ENCODE data around the gene OR4L1. TPM values are rescaled to one million over a fixed set of nuclear protein-coding genes. Genes with fewer than 3 reads are reported as not detected.
"Not testable (repeated sequence)": the region's sequence is repeated elsewhere in the genome, so short reads cannot be mapped to it uniquely, and the experiment has no call there.

Gene OR4L1
- total RNA-seq = not detected

DNA sequence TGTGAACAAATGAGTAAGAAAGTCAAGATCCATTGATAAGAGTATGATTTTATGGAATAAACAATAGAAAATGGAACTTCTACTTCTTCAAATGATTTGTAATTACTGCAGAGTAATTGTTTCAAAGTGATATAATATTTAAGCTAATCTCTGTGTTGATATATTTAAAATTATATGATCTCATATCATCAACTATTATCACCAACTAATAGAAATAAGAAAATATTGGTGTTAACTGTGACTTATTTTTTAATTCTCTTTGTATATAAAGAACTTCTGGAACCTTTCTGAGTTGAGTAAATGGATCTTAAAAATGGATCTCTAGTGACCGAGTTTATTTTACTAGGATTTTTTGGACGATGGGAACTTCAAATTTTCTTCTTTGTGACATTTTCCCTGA lies at the start of gene OR4L1:
Gene OR4L1, plus strand, starts transcription at position 301 of the 400 bp plus-strand sequence. Its CDS starts 0 bp downstream, at position 301.
- H3K27me3 Mint-ChIP-seq = no peaks in the 10 kb centered on the region
- peaks cover 7% of the 10 kb centered on the region for H3K9me3 Mint-ChIP-seq (ENCODE audit: low read depth)
- intact Hi-C loops (cut with DNase I, micrococcal nuclease) = loop anchor here in 1 of 2 experiments (10.0 kb wide), 1 partner anchor 55 kb away; the partner anchor contains the start of gene OR4Q2
- H3K36me3 Mint-ChIP-seq (ENCODE audit: low read depth) = no peaks in the 10 kb centered on the region
- CTCF ChIA-PET = no interaction called here
- DNase-seq = no peak
- H3K27ac Mint-ChIP-seq = no peak within 1 kb of the TSS
- H3K4me3 Mint-ChIP-seq = no peak within 1 kb of the TSS
- no peak for ATAC-seq
- no peaks in the 10 kb centered on the region for H3K4me1 Mint-ChIP-seq
- POLR2A ChIA-PET = no interaction called here

- no peak for ATAC-seq
- Mint-ChIP-seq H3K9me3 (ENCODE audit: low read depth) (peaks cover 1% of the 10 kb centered on the region), H3K27ac (no peak within 1 kb of the TSS), H3K36me3 (ENCODE audit: low read depth) (no peaks in the 10 kb centered on the region), H3K27me3 (no peaks in the 10 kb centered on the region), H3K4me1 (no peaks in the 10 kb centered on the region), H3K4me3 (no peak within 1 kb of the TSS)
- POLR2A ChIA-PET = no interaction called here
- CTCF ChIA-PET = no interaction called here
- intact Hi-C loops (cut with DNase I, micrococcal nuclease) = no loop called here
- no peak for DNase-seq
Observed at GRCh38 chr14:20019257-20019865, 40.5 kb upstream of the OR4L1 start, which contains the start of gene OR4K14. Gene OR4K14, minus strand, starts transcription at chr14:20019307. Its CDS starts 4,114 bp downstream, at chr14:20015193.

GRCh38 chr14:20031058-20031457 lies 28.8 kb upstream of the OR4L1 start:
- Mint-ChIP-seq H3K4me1 (no peaks in the 10 kb centered on the region), H3K27ac (no peak overlapping the region), H3K9me3 (ENCODE audit: low read depth) (peaks cover 3% of the 10 kb centered on the region), H3K36me3 (ENCODE audit: low read depth) (no peaks in the 10 kb centered on the region), H3K4me3 (no peak overlapping the region), H3K27me3 (no peaks in the 10 kb centered on the region)
- ChIA-PET POLR2A (no interaction called here), CTCF (no interaction called here)
- intact Hi-C loops (cut with DNase I, micrococcal nuclease) = no loop called here
- ATAC-seq (no peak), DNase-seq (no peak)

GRCh38 chr14:20035449-20035848 lies 24.4 kb upstream of the OR4L1 start:
- Mint-ChIP-seq H3K36me3 (ENCODE audit: low read depth) (no peaks in the 10 kb centered on the region), H3K4me1 (no peaks in the 10 kb centered on the region), H3K4me3 (no peak overlapping the region), H3K27me3 (no peaks in the 10 kb centered on the region), H3K9me3 (ENCODE audit: low read depth) (peaks cover 2% of the 10 kb centered on the region), H3K27ac (no peak overlapping the region)
- intact Hi-C loops (cut with DNase I, micrococcal nuclease) = no loop called here
- ChIA-PET POLR2A (no interaction called here), CTCF (no interaction called here)
- peak; percentile 23 for ATAC-seq
- DNase-seq = no peak

DNA sequence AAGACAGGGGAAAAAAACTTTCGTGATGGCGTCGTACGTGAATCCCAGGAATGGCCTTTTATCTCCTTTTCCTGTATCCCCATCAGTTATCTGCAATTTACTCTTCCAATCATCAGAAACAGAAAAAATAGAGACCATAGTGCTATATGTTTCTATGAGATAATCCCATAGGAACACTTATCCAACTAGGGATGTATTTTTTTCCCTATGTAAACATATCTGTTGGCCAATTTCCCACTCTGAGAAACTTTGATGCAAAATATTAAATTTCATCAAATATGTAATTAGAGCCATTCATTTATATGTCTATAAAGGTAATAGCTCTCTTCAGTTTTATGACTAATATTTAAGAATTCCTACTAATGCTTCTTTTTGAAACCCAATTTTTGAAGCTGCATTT lies 23.9 kb upstream of the OR4L1 start, which contains the start of gene OR4K13:
Gene OR4K13, minus strand, starts transcription at position 101 of the 400 bp plus-strand sequence. CDS start 1,280 bp downstream, outside the sequence.
- Mint-ChIP-seq H3K4me1 (no peaks in the 10 kb centered on the region), H3K27ac (no peak within 1 kb of the TSS), H3K36me3 (ENCODE audit: low read depth) (no peaks in the 10 kb centered on the region), H3K4me3 (no peak within 1 kb of the TSS), H3K27me3 (no peaks in the 10 kb centered on the region), H3K9me3 (ENCODE audit: low read depth) (peaks cover 2% of the 10 kb centered on the region)
- intact Hi-C loops (cut with DNase I, micrococcal nuclease) = no loop called here
- no peak for ATAC-seq
- ChIA-PET CTCF (no interaction called here), POLR2A (no interaction called here)
- no peak for DNase-seq

- Mint-ChIP-seq H3K9me3 (ENCODE audit: low read depth) (peaks cover 2% of the 10 kb centered on the region), H3K4me3 (no peak overlapping the region), H3K36me3 (ENCODE audit: low read depth) (no peaks in the 10 kb centered on the region), H3K27me3 (peaks cover 1% of the 10 kb centered on the region), H3K4me1 (no peaks in the 10 kb centered on the region), H3K27ac (no peak overlapping the region)
- ATAC-seq = no peak
- no peak for DNase-seq
- POLR2A ChIA-PET = no interaction called here
- intact Hi-C loops (cut with DNase I, micrococcal nuclease) = no loop called here
- CTCF ChIA-PET = no interaction called here
Observed at GRCh38 chr14:20044243-20044642, 15.6 kb upstream of the OR4L1 start.

GRCh38 chr14:20048202-20048601 lies 11.6 kb upstream of the OR4L1 start:
- no peak overlapping the region for H3K4me3 Mint-ChIP-seq
- no peaks in the 10 kb centered on the region for H3K36me3 Mint-ChIP-seq (ENCODE audit: low read depth)
- H3K9me3 Mint-ChIP-seq (ENCODE audit: low read depth) = no peaks in the 10 kb centered on the region
- POLR2A ChIA-PET = no interaction called here
- no peak for DNase-seq
- H3K27me3 Mint-ChIP-seq = peaks cover 6% of the 10 kb centered on the region
- H3K4me1 Mint-ChIP-seq = no peaks in the 10 kb centered on the region
- ATAC-seq = no peak
- no peak overlapping the region for H3K27ac Mint-ChIP-seq
- CTCF ChIA-PET = no interaction called here
- intact Hi-C loops (cut with DNase I, micrococcal nuclease) = no loop called here

DNA sequence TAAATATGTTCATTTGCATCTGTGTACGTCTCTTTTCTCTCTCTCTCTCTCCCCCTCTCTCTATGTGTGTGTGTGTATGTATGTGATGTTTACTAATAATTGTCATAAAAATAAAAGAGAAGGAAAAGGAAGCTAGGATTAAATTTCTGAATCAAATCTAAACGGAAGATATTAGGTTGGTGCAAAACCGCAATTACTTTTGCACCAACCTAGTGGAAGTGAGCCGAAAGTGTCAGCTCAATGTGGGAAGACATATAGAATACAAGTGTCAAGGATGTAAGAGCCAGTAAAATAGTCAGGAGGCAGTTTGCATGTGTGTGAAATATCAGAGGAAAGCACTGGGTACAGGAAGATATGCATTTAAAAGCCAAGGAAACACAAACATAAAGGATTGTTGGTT lies 32.2 kb downstream of the OR4L1 start:
- Mint-ChIP-seq H3K9me3 (ENCODE audit: low read depth) (no peaks in the 10 kb centered on the region), H3K27me3 (peaks cover 4% of the 10 kb centered on the region), H3K4me3 (no peak overlapping the region), H3K36me3 (ENCODE audit: low read depth) (no peaks in the 10 kb centered on the region), H3K27ac (no peak overlapping the region), H3K4me1 (peaks cover 6% of the 10 kb centered on the region)
- ChIA-PET CTCF (no interaction called here), POLR2A (no interaction called here)
- ATAC-seq (no peak), DNase-seq (no peak)
- intact Hi-C loops (cut with DNase I, micrococcal nuclease) = no loop called here

DNA sequence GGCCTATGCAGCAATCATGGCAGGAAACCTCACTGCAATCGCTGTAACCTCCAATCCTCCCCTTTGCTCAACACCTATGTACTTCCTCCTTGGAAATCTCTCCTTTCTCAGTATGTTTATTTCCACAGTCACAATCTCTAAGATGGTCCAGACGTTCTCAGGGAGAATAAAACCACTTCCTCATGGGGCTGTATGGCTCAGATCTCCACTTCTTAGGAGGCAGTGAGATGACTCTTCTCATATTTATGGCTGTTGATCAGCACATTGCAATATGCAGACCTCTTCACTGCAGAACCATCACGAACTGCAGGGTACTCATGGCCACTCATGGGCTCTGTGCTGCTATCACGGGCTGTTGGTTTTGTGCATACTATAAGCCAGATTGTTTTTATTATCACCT lies 33.6 kb downstream of the OR4L1 start:
- Mint-ChIP-seq H3K36me3 (ENCODE audit: low read depth) (no peaks in the 10 kb centered on the region), H3K9me3 (ENCODE audit: low read depth) (no peaks in the 10 kb centered on the region), H3K27me3 (peaks cover 4% of the 10 kb centered on the region), H3K4me3 (no peak overlapping the region), H3K27ac (no peak overlapping the region), H3K4me1 (peaks cover 6% of the 10 kb centered on the region)
- no peak for ATAC-seq
- CTCF ChIA-PET = no interaction called here
- DNase-seq = no peak
- intact Hi-C loops (cut with DNase I, micrococcal nuclease) = no loop called here
- POLR2A ChIA-PET = no interaction called here

DNA sequence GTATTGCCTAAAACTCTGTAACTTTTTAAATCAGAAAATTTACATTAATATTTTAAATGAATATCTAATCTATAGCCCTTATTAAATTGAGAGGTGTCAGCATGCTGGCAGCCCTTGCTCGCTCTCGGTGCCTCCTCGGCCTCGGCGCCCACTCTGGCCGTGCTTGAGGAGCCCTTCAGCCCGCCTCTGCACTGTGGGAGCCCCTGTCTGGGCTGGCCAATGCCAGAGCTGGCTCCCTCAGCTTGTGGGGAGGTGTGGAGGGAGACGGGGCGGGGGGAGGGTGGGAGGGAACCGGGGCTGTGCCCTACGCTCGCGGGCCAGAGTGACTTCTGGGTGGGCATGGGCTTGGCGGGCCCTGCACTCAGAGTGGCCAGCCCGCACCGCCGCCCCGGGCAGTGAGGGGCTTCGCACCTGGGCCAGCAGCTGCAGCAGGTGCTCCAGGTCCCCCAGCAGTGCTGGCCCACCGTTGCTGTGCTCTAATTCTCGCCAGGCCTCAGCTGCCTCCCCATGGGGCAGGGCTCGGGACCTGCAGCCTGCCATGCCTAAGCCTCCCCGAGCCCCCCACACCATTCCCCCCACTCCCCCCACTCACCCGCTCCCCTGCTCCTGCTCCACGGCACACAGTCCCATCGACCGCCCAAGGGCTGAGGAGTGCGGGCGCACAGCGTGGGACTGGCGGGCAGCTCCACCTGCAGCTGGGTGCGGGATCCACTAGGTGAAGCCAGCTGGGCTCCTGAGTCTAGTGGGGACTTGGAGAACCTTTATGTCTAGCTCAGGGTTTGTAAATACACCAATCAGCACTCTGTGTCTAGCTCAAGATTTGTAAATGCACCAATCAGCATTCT lies 39.3 kb downstream of the OR4L1 start:
- CTCF ChIA-PET; H3K27me3 Mint-ChIP-seq; ATAC-seq; intact Hi-C loops (cut with DNase I, micrococcal nuclease); DNase-seq; H3K27ac Mint-ChIP-seq; H3K9me3 Mint-ChIP-seq (ENCODE audit: low read depth); H3K4me1 Mint-ChIP-seq; POLR2A ChIA-PET; H3K4me3 Mint-ChIP-seq; H3K36me3 Mint-ChIP-seq (ENCODE audit: low read depth): not testable (repeated sequence)

DNA sequence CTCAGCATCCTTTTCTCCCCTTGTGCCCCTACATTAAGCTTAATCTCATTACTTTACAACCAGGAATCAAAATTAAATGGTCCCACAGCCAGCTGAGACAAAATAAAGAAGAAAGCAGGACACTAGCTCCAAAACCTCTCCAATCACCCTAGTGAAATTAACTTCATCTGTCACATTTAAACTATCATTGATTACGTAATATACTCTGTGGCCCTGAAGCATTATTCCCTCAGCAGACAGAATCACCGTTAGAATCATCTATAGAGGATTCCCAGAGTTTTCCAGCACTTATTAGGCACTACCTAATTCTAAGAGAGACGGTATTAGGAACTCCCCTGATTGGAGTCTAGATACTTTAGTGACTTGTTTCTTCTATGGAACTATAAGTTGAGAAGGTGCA lies 50.6 kb downstream of the OR4L1 start, which contains the start of gene OR4K17:
Gene OR4K17, plus strand, starts transcription at position 302 of the 400 bp plus-strand sequence. CDS start 6,761 bp downstream, outside the sequence.
- no peak for ATAC-seq
- no peaks in the 10 kb centered on the region for H3K27me3 Mint-ChIP-seq
- DNase-seq = no peak
- no peaks in the 10 kb centered on the region for H3K4me1 Mint-ChIP-seq
- POLR2A ChIA-PET = no interaction called here
- intact Hi-C loops (cut with DNase I, micrococcal nuclease) = no loop called here
- H3K9me3 Mint-ChIP-seq (ENCODE audit: low read depth) = peaks cover 3% of the 10 kb centered on the region
- no peaks in the 10 kb centered on the region for H3K36me3 Mint-ChIP-seq (ENCODE audit: low read depth)
- no peak within 1 kb of the TSS for H3K4me3 Mint-ChIP-seq
- CTCF ChIA-PET = no interaction called here
- H3K27ac Mint-ChIP-seq = no peak within 1 kb of the TSS
